H1 (cell line): ENCODE measurements around the gene NTN1. TPM values are rescaled to one million over a fixed set of nuclear protein-coding genes. Genes with fewer than 3 reads are reported as not detected.

Experiments
- ASH2L ChIP-seq: fragments of 200-600, 300-600 bp; sonication (generic); IDR thresholded peaks from one replicate; pipeline ENCODE4 v1.7.1; 2017; ENCODE audit warnings: low read length
- CBX5 ChIP-seq: fragments of 300-800, 300-1000 bp; sonication (generic); IDR thresholded peaks from 2 replicates; pipeline ENCODE4 v1.7.1; 2016; ENCODE audit warnings: antibody characterized with exemption, low read length, low read depth
- EZH2 ChIP-seq: fragments of 200-600 bp; sonication (generic); IDR thresholded peaks from 2 replicates; pipeline ENCODE4 v1.7.1; 2012; ENCODE audit warnings: low read depth, mild to moderate bottlenecking, moderate library complexity, low read length, inconsistent platforms; ENCODE audit not compliant: severe bottlenecking
- GABPA ChIP-seq: IDR thresholded peaks from 2 replicates; pipeline ENCODE4 v1.6.1; 2011; ENCODE audit warnings: mild to moderate bottlenecking, low read length, moderate library complexity, borderline replicate concordance; ENCODE audit not compliant: insufficient read depth
- RNF2 ChIP-seq: fragments of 200-900, 300-1000 bp; sonication (generic); IDR thresholded peaks from 2 replicates; pipeline ENCODE4 v1.7.1; 2016; ENCODE audit warnings: borderline replicate concordance, low read depth, mild to moderate bottlenecking, antibody characterized with exemption, low read length; ENCODE audit not compliant: poor library complexity, severe bottlenecking; ENCODE audit errors: missing control alignments
- SP2 ChIP-seq: IDR thresholded peaks from 2 replicates; pipeline ENCODE4 v1.6.1; 2012; ENCODE audit warnings: mild to moderate bottlenecking, low read length, inconsistent platforms
- polyA plus RNA-seq, 7 experiments: library from polyadenylated mRNA; depleted of rRNA in 3 of 7; stranded (reverse) in 5 of 7; unstranded in 2 of 7; fragments of >200 nt in 5 of 7; fragments of 200-250 nt in 2 of 7; gene quantifications; 1 replicate in 5 of 7; 2 replicates in 1 of 7; 4 replicates in 1 of 7; pipeline versions ENCODE4 v1.2.1 to v1.2.3, GENCODE V29; 2011 to 2013; ENCODE audit warnings: missing spikeins in 2 of 7, mixed read lengths in 2 of 7
- total RNA-seq: library from RNA; stranded (reverse); fragmentation: NEBNext Ultra II Directional; extraction: Animal tissue kit (Norgen Biotek cat#: 25700); gene quantifications from 2 replicates; pipeline ENCODE4 v1.2.1, GENCODE V29; 2021
- TF ChIP-seq, protein P1 (sequence below): fragments of 300-600 bp; sonication (generic); IDR thresholded peaks from 2 replicates; pipeline ENCODE4 v1.7.1; 2012; ENCODE audit warnings: low read length, moderate library complexity, mild to moderate bottlenecking, inconsistent platforms; ENCODE audit not compliant: insufficient replicate concordance

The NTN1 gene
- total and polyA plus RNA-seq, 2 of the 8 experiments (the other 6 are each of a cell fraction or from before 2014, with no cell fraction given), result 2.0 to 2.3 TPM

DNA sequence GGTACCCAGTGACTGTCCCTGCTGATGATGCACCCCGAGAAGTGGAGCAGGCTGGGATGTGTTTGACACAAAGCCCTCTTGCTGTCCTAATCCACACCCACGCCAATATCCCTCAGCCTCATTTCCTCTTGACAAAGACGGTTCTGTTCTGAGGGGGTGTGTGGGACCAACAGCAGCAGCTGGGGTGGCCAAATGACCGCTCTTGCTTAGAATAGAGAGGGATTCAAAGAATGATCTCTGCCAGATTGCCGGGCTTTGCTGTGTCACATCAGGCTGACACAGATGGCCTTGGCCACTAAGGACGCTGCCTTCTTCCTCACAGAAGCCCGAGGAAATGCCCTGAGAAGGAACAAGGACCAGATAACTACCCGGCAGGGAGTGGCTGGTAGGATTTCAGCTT is 250.7 kb downstream of the NTN1 start (continued):
- TF ChIP-seq, protein P1, sequence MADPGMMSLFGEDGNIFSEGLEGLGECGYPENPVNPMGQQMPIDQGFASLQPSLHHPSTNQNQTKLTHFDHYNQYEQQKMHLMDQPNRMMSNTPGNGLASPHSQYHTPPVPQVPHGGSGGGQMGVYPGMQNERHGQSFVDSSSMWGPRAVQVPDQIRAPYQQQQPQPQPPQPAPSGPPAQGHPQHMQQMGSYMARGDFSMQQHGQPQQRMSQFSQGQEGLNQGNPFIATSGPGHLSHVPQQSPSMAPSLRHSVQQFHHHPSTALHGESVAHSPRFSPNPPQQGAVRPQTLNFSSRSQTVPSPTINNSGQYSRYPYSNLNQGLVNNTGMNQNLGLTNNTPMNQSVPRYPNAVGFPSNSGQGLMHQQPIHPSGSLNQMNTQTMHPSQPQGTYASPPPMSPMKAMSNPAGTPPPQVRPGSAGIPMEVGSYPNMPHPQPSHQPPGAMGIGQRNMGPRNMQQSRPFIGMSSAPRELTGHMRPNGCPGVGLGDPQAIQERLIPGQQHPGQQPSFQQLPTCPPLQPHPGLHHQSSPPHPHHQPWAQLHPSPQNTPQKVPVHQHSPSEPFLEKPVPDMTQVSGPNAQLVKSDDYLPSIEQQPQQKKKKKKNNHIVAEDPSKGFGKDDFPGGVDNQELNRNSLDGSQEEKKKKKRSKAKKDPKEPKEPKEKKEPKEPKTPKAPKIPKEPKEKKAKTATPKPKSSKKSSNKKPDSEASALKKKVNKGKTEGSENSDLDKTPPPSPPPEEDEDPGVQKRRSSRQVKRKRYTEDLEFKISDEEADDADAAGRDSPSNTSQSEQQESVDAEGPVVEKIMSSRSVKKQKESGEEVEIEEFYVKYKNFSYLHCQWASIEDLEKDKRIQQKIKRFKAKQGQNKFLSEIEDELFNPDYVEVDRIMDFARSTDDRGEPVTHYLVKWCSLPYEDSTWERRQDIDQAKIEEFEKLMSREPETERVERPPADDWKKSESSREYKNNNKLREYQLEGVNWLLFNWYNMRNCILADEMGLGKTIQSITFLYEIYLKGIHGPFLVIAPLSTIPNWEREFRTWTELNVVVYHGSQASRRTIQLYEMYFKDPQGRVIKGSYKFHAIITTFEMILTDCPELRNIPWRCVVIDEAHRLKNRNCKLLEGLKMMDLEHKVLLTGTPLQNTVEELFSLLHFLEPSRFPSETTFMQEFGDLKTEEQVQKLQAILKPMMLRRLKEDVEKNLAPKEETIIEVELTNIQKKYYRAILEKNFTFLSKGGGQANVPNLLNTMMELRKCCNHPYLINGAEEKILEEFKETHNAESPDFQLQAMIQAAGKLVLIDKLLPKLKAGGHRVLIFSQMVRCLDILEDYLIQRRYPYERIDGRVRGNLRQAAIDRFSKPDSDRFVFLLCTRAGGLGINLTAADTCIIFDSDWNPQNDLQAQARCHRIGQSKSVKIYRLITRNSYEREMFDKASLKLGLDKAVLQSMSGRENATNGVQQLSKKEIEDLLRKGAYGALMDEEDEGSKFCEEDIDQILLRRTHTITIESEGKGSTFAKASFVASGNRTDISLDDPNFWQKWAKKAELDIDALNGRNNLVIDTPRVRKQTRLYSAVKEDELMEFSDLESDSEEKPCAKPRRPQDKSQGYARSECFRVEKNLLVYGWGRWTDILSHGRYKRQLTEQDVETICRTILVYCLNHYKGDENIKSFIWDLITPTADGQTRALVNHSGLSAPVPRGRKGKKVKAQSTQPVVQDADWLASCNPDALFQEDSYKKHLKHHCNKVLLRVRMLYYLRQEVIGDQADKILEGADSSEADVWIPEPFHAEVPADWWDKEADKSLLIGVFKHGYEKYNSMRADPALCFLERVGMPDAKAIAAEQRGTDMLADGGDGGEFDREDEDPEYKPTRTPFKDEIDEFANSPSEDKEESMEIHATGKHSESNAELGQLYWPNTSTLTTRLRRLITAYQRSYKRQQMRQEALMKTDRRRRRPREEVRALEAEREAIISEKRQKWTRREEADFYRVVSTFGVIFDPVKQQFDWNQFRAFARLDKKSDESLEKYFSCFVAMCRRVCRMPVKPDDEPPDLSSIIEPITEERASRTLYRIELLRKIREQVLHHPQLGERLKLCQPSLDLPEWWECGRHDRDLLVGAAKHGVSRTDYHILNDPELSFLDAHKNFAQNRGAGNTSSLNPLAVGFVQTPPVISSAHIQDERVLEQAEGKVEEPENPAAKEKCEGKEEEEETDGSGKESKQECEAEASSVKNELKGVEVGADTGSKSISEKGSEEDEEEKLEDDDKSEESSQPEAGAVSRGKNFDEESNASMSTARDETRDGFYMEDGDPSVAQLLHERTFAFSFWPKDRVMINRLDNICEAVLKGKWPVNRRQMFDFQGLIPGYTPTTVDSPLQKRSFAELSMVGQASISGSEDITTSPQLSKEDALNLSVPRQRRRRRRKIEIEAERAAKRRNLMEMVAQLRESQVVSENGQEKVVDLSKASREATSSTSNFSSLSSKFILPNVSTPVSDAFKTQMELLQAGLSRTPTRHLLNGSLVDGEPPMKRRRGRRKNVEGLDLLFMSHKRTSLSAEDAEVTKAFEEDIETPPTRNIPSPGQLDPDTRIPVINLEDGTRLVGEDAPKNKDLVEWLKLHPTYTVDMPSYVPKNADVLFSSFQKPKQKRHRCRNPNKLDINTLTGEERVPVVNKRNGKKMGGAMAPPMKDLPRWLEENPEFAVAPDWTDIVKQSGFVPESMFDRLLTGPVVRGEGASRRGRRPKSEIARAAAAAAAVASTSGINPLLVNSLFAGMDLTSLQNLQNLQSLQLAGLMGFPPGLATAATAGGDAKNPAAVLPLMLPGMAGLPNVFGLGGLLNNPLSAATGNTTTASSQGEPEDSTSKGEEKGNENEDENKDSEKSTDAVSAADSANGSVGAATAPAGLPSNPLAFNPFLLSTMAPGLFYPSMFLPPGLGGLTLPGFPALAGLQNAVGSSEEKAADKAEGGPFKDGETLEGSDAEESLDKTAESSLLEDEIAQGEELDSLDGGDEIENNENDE, result no peak
- no peak for TF ChIP-seq EZH2
- TF ChIP-seq ASH2L, result no peak
- no peak for TF ChIP-seq RNF2
- no peak for TF ChIP-seq SP2
- TF ChIP-seq GABPA, result no peak
- TF ChIP-seq CBX5, result no peak
